Fibroblast of peridontal ligament (primary cell): Measurements from ENCODE around the gene SORBS1.

Experiments used
- DNase-seq: peaks from one replicate; pipeline ENCODE4 v3.0.0-alpha.2; 2010; ENCODE audit errors: extremely low read depth

Gene SORBS1

GRCh38 chr10:95516774-95517373, 44.3 kb downstream of the SORBS1 start:
- no peak for DNase-seq

- peak; percentile 17 for DNase-seq
Measured at GRCh38 chr10:95513941-95514392, 47.2 kb downstream of the SORBS1 start.

- no peak for DNase-seq
Measured at GRCh38 chr10:95513008-95513589, 48.1 kb downstream of the SORBS1 start.

GRCh38 chr10:95511314-95511713, 49.9 kb downstream of the SORBS1 start:
- no peak for DNase-seq

- DNase-seq = no peak
Measured at GRCh38 chr10:95509251-95509650, 51.9 kb downstream of the SORBS1 start.

- DNase-seq = no peak
Measured at GRCh38 chr10:95508730-95509129, 52.4 kb downstream of the SORBS1 start.

GRCh38 chr10:95506056-95506737, 55.0 kb downstream of the SORBS1 start:
- DNase-seq = no peak

GRCh38 chr10:95505641-95506040, 55.5 kb downstream of the SORBS1 start:
- DNase-seq = no peak

GRCh38 chr10:95505084-95505610, 56.0 kb downstream of the SORBS1 start:
- DNase-seq = no peak

GRCh38 chr10:95504246-95504691, 56.9 kb downstream of the SORBS1 start:
- no peak for DNase-seq

GRCh38 chr10:95503526-95503925, 57.6 kb downstream of the SORBS1 start:
- no peak for DNase-seq

GRCh38 chr10:95503001-95503400, 58.2 kb downstream of the SORBS1 start:
- no peak for DNase-seq

- DNase-seq = no peak
Measured at GRCh38 chr10:95502377-95502776, 58.8 kb downstream of the SORBS1 start.

- DNase-seq = no peak
Measured at GRCh38 chr10:95501203-95502094, 59.7 kb downstream of the SORBS1 start.

GRCh38 chr10:95500649-95501048, 60.5 kb downstream of the SORBS1 start:
- no peak for DNase-seq

- DNase-seq = no peak
Measured at GRCh38 chr10:95500097-95500496, 61.1 kb downstream of the SORBS1 start.

- no peak for DNase-seq
Measured at GRCh38 chr10:95499482-95499989, 61.6 kb downstream of the SORBS1 start.

- DNase-seq = no peak
Measured at GRCh38 chr10:95496951-95497350, 64.2 kb downstream of the SORBS1 start.

- DNase-seq = no peak
Measured at GRCh38 chr10:95496246-95496911, 64.8 kb downstream of the SORBS1 start.

GRCh38 chr10:95493862-95494261, 67.3 kb downstream of the SORBS1 start:
- no peak for DNase-seq

- DNase-seq = no peak
Measured at GRCh38 chr10:95487994-95488393, 73.2 kb downstream of the SORBS1 start.
